Gastrocnemius medialis (tissue), 4 donors: ENCODE data around the gene BRWD1.
A peak's percentile ranks its signal among the peaks of the same experiment; 100 is the strongest.

ENCODE experiments used
- POLR2A ChIP-seq, 2 donors: fragments of 450-650 bp; IDR thresholded peaks; one replicate each; pipeline ENCODE4 v1.6.1; 2017; ENCODE audit warnings: antibody characterized with exemption in 2 of 2, mild to moderate bottlenecking in 2 of 2, moderate library complexity in 2 of 2
- TF ChIP-seq, protein P1 (sequence below), 5 experiments: fragments of 450-650 bp in 3 of 5; fragments of 200-600 bp in 2 of 5; sonication (generic) in 2 of 5; IDR thresholded peaks in 4 of 5; conservative IDR thresholded peaks in 1 of 5; 1 replicate in 4 of 5; 2 replicates in 1 of 5; pipeline ENCODE4 v1.5.1; 2016 to 2019; ENCODE audit warnings: antibody characterized with exemption in 5 of 5, mild to moderate bottlenecking in 3 of 5, moderate library complexity in 3 of 5

DNA sequence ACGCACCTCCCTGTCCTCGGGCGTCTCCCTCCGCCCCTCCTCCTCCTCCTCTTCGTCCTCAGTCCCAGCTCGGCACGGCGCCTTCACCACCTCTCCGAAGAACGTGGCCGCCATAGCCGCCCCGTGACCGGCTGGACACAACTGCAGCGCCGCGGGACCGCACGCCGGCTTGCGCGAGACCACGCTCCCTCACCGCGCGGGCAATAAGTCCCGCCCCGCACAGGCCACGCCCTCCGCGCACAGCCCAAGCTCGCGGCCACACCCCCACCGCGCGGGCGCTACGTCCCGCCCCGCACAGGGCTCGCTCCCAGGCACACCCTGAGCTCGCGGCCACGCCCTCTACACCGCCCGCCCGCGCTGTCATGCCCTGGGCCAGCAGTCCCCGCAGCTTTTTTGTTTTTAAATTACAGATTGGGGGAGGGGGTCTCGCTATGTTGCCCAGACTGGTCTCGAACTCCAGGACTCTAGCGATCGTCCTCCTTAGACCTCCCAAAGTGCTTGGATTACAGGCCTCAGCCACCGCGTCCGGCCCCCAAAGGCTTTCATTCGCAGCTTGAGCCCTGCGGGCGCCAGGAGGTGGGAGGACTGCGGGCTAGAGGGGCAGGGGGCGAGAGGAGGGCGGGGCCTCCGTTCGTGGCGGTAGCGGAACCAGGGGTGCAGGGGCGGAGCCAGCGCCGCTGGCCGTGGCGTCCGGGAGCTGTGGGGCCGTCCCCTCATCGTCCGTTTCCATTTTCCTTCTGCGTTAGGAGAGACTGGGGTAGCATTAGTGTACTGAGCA lies 130.0 kb downstream of the BRWD1 start, which contains the start of gene PSMG1:
- TF ChIP-seq, protein P1, sequence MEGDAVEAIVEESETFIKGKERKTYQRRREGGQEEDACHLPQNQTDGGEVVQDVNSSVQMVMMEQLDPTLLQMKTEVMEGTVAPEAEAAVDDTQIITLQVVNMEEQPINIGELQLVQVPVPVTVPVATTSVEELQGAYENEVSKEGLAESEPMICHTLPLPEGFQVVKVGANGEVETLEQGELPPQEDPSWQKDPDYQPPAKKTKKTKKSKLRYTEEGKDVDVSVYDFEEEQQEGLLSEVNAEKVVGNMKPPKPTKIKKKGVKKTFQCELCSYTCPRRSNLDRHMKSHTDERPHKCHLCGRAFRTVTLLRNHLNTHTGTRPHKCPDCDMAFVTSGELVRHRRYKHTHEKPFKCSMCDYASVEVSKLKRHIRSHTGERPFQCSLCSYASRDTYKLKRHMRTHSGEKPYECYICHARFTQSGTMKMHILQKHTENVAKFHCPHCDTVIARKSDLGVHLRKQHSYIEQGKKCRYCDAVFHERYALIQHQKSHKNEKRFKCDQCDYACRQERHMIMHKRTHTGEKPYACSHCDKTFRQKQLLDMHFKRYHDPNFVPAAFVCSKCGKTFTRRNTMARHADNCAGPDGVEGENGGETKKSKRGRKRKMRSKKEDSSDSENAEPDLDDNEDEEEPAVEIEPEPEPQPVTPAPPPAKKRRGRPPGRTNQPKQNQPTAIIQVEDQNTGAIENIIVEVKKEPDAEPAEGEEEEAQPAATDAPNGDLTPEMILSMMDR (IDR thresholded peaks at IDR 0.05 in 4 of 5, conservative IDR thresholded peaks at IDR 0.05 in 1 of 5): no peak
- TF ChIP-seq POLR2A (IDR thresholded peaks at IDR 0.05): peak; percentile 88 to 92
